ENCODE measurements around the gene TMEM252.

The TMEM252 gene

GRCh38 chr9:68541568-68541967 lies 885 bp upstream of the TMEM252 start:
- DNase-seq, result no peak

- no peak for DNase-seq
Measured at GRCh38 chr9:68538200-68538599, 2.5 kb downstream of the TMEM252 start.

GRCh38 chr9:68537616-68537880 lies 3.1 kb downstream of the TMEM252 start:
- DNase-seq, result no peak

- no peak for DNase-seq
Measured at GRCh38 chr9:68536876-68537615, 3.6 kb downstream of the TMEM252 start.

GRCh38 chr9:68533678-68534077 lies 7.0 kb downstream of the TMEM252 start:
- no peak for DNase-seq

- DNase-seq, result no peak
Measured at GRCh38 chr9:68532131-68532530, 8.6 kb downstream of the TMEM252 start.

GRCh38 chr9:68530618-68531017 lies 10.1 kb downstream of the TMEM252 start:
- DNase-seq, result no peak

- DNase-seq, result no peak
Measured at GRCh38 chr9:68523367-68523936, 17.2 kb downstream of the TMEM252 start.

- no peak for DNase-seq
Measured at GRCh38 chr9:68522954-68523353, 17.7 kb downstream of the TMEM252 start.

- no peak for DNase-seq
Measured at GRCh38 chr9:68522131-68522530, 18.6 kb downstream of the TMEM252 start.

GRCh38 chr9:68515326-68516017 lies 25.2 kb downstream of the TMEM252 start:
- DNase-seq, result no peak

GRCh38 chr9:68513981-68514380 lies 26.7 kb downstream of the TMEM252 start:
- DNase-seq, result no peak

GRCh38 chr9:68513385-68513784 lies 27.3 kb downstream of the TMEM252 start:
- no peak for DNase-seq

- no peak for DNase-seq
Measured at GRCh38 chr9:68509689-68510088, 31.0 kb downstream of the TMEM252 start.

GRCh38 chr9:68508547-68508946 lies 32.1 kb downstream of the TMEM252 start:
- DNase-seq, result no peak

GRCh38 chr9:68507806-68508145 lies 32.9 kb downstream of the TMEM252 start:
- no peak for DNase-seq

- no peak for DNase-seq
Measured at GRCh38 chr9:68507130-68507805, 33.4 kb downstream of the TMEM252 start.

- DNase-seq, result no peak
Measured at GRCh38 chr9:68506551-68506950, 34.1 kb downstream of the TMEM252 start.

GRCh38 chr9:68505681-68506409 lies 34.8 kb downstream of the TMEM252 start:
- no peak for DNase-seq

- no peak for DNase-seq
Measured at GRCh38 chr9:68502279-68502678, 38.4 kb downstream of the TMEM252 start.

GRCh38 chr9:68500457-68501381 lies 40.0 kb downstream of the TMEM252 start:
- no peak for DNase-seq

- no peak for DNase-seq
Measured at GRCh38 chr9:68498816-68499215, 41.9 kb downstream of the TMEM252 start.
